NCI-H146 (cell line): Measurements from ENCODE around the gene SSBP4.

Experiments used
- DNase-seq: peaks from one replicate; lab custom pipeline; 2025; lab: John Stamatoyannopoulos, UW

Gene SSBP4

GRCh38 chr19:18445262-18445948 lies 26.2 kb downstream of the SSBP4 start:
- DNase-seq = no peak

- DNase-seq = no peak
Observed at GRCh38 chr19:18446145-18446810, 27.1 kb downstream of the SSBP4 start.

GRCh38 chr19:18446811-18447359 lies 27.7 kb downstream of the SSBP4 start:
- DNase-seq = peak; percentile 69

GRCh38 chr19:18449552-18449951 lies 30.4 kb downstream of the SSBP4 start:
- DNase-seq = no peak

GRCh38 chr19:18450021-18450930 lies 31.1 kb downstream of the SSBP4 start:
- DNase-seq = no peak

GRCh38 chr19:18450931-18451836 lies 32.0 kb downstream of the SSBP4 start:
- DNase-seq = peak; percentile 85

GRCh38 chr19:18452386-18452785 lies 33.2 kb downstream of the SSBP4 start:
- no peak for DNase-seq

- DNase-seq = no peak
Observed at GRCh38 chr19:18453269-18454024, 34.2 kb downstream of the SSBP4 start.

- DNase-seq = no peak
Observed at GRCh38 chr19:18456279-18456678, 37.1 kb downstream of the SSBP4 start.

- DNase-seq = no peak
Observed at GRCh38 chr19:18456974-18457373, 37.8 kb downstream of the SSBP4 start.

GRCh38 chr19:18457483-18458331 lies 38.5 kb downstream of the SSBP4 start:
- peak; percentile 18 for DNase-seq

GRCh38 chr19:18460900-18461299 lies 41.7 kb downstream of the SSBP4 start:
- no peak for DNase-seq

GRCh38 chr19:18461471-18461870 lies 42.3 kb downstream of the SSBP4 start:
- no peak for DNase-seq

GRCh38 chr19:18464646-18465045 lies 45.4 kb downstream of the SSBP4 start:
- peak; percentile 79 for DNase-seq

- DNase-seq = no peak
Observed at GRCh38 chr19:18465214-18465963, 46.2 kb downstream of the SSBP4 start.

- DNase-seq = no peak
Observed at GRCh38 chr19:18465964-18466339, 46.8 kb downstream of the SSBP4 start.

GRCh38 chr19:18466354-18466753 lies 47.2 kb downstream of the SSBP4 start:
- DNase-seq = no peak

GRCh38 chr19:18467978-18468377 lies 48.8 kb downstream of the SSBP4 start:
- DNase-seq = no peak

GRCh38 chr19:18468517-18468916 lies 49.3 kb downstream of the SSBP4 start:
- no peak for DNase-seq
